Natural killer cell treated with Interleukin-12 subunit alpha and Interleukin-12 subunit beta and Interleukin-15 and Interleukin-18, amount 100 ng/mL, for 72 hours (primary cell): Measurements from ENCODE around the gene MAP3K20. TPM values are rescaled to one million over a fixed set of nuclear protein-coding genes. Genes with fewer than 3 reads are reported as not detected.
A peak's percentile ranks its signal among the peaks of the same experiment; 100 is the strongest.

Source experiments
- ATAC-seq, 2 donors: fragments of 150-1000 bp; cut with Tn5 transposase in 1 of 2; sonication (Bioruptor Pico), chemical (Tn5 transposase) in 1 of 2; 2 replicates each; pipeline ENCODE4 v1.10.0; 2021
- DNase-seq: peaks from one replicate; pipeline ENCODE4 v3.0.0; 2022; ENCODE audit warnings: low spot score
- H3K27ac Mint-ChIP-seq, 2 donors: 1 replicate in 1 of 2; 2 replicates in 1 of 2; pipeline ENCODE4 v1.8.0; 2022; ENCODE audit warnings: mixed read lengths in 2 of 2, mild to moderate bottlenecking in 1 of 2, moderate library complexity in 1 of 2
- H3K27me3 Mint-ChIP-seq, 2 donors: 1 replicate in 1 of 2; 2 replicates in 1 of 2; pipeline ENCODE4 v1.8.0; 2022; ENCODE audit warnings: mixed read lengths in 2 of 2
- H3K36me3 Mint-ChIP-seq: one replicate; pipeline ENCODE4 v1.8.0; 2022; ENCODE audit warnings: mixed read lengths
- H3K4me1 Mint-ChIP-seq, 2 donors: 1 replicate in 1 of 2; 2 replicates in 1 of 2; pipeline ENCODE4 v1.8.0; 2022; ENCODE audit warnings: low read depth in 2 of 2, mixed read lengths in 2 of 2, mild to moderate bottlenecking in 1 of 2
- H3K4me3 Mint-ChIP-seq: one replicate; pipeline ENCODE4 v1.8.0; 2022; ENCODE audit warnings: mixed read lengths
- H3K9me3 Mint-ChIP-seq: 2 replicates; pipeline ENCODE4 v1.8.0; 2022; ENCODE audit warnings: mixed read lengths
- total RNA-seq, 2 donors: library from RNA; stranded (reverse); gene quantifications; one replicate each; pipeline ENCODE4 v1.2.3, GENCODE V29; 2022

MAP3K20 gene
- total RNA-seq, 2 donors from 2014 or later: 30.1 to 76.8 TPM

- Mint-ChIP-seq H3K27ac (no peak overlapping the region), H3K9me3 (no peaks in the 10 kb centered on the region), H3K36me3 (peaks cover 15% of the 10 kb centered on the region), H3K27me3 (peaks cover 0 to 3% of the 10 kb centered on the region in 2 donors), H3K4me3 (no peak overlapping the region), H3K4me1 (peaks cover 6 to 8% of the 10 kb centered on the region in 2 donors)
- no peak for DNase-seq
- ATAC-seq: no peak
These were observed 99.6 kb downstream of the MAP3K20 start for GRCh38 chr2:173175222-173175621.

- no peaks in the 10 kb centered on the region for H3K9me3 Mint-ChIP-seq
- peaks cover 0 to 3% of the 10 kb centered on the region in 2 donors for H3K27me3 Mint-ChIP-seq
- H3K36me3 Mint-ChIP-seq: no peaks in the 10 kb centered on the region
- no peak overlapping the region for H3K4me3 Mint-ChIP-seq
- ATAC-seq (no peak), DNase-seq (no peak)
- no peak overlapping the region for H3K27ac Mint-ChIP-seq
- H3K4me1 Mint-ChIP-seq: no peaks in the 10 kb centered on the region
These were observed 106.3 kb downstream of the MAP3K20 start for GRCh38 chr2:173181982-173182381.

- Mint-ChIP-seq H3K4me3 (no peak overlapping the region), H3K36me3 (peaks cover 4% of the 10 kb centered on the region), H3K27ac (no peak overlapping the region), H3K9me3 (no peaks in the 10 kb centered on the region), H3K27me3 (no peaks in the 10 kb centered on the region), H3K4me1 (peaks cover 6 to 8% of the 10 kb centered on the region in 2 donors)
- DNase-seq (no peak), ATAC-seq (no peak)
These were observed 108.7 kb downstream of the MAP3K20 start for GRCh38 chr2:173184031-173185004.

- Mint-ChIP-seq H3K9me3 (no peaks in the 10 kb centered on the region), H3K4me1 (peaks cover 6 to 14% of the 10 kb centered on the region in 2 donors), H3K27me3 (no peaks in the 10 kb centered on the region), H3K4me3 (no peak overlapping the region), H3K36me3 (peaks cover 11% of the 10 kb centered on the region), H3K27ac (no peak overlapping the region)
- ATAC-seq (no peak), DNase-seq (no peak)
These were observed 109.8 kb downstream of the MAP3K20 start for GRCh38 chr2:173185437-173185836.

GRCh38 chr2:173187941-173188788 is 112.5 kb downstream of the MAP3K20 start:
- peak overlapping the region in 1 of 2 donors; percentile 84 for H3K27ac Mint-ChIP-seq
- H3K4me3 Mint-ChIP-seq: no peak overlapping the region
- H3K9me3 Mint-ChIP-seq: no peaks in the 10 kb centered on the region
- DNase-seq (no peak), ATAC-seq (no peak)
- no peaks in the 10 kb centered on the region for H3K27me3 Mint-ChIP-seq
- H3K36me3 Mint-ChIP-seq: peaks cover 15% of the 10 kb centered on the region
- peaks cover 6 to 17% of the 10 kb centered on the region in 2 donors for H3K4me1 Mint-ChIP-seq

- Mint-ChIP-seq H3K4me1 (peaks cover 6 to 19% of the 10 kb centered on the region in 2 donors), H3K9me3 (no peaks in the 10 kb centered on the region), H3K4me3 (no peak overlapping the region), H3K27me3 (no peaks in the 10 kb centered on the region), H3K36me3 (peaks cover 15% of the 10 kb centered on the region), H3K27ac (no peak overlapping the region)
- no peak for ATAC-seq
- no peak for DNase-seq
These were observed 116.0 kb downstream of the MAP3K20 start for GRCh38 chr2:173191601-173192000.

- H3K27ac Mint-ChIP-seq: no peak overlapping the region
- no peaks in the 10 kb centered on the region for H3K9me3 Mint-ChIP-seq
- no peak overlapping the region for H3K4me3 Mint-ChIP-seq
- DNase-seq: no peak
- peaks cover 6 to 19% of the 10 kb centered on the region in 2 donors for H3K4me1 Mint-ChIP-seq
- no peaks in the 10 kb centered on the region for H3K27me3 Mint-ChIP-seq
- peaks cover 15% of the 10 kb centered on the region for H3K36me3 Mint-ChIP-seq
- ATAC-seq: no peak
These were observed 116.4 kb downstream of the MAP3K20 start for GRCh38 chr2:173192071-173192470.

- no peak overlapping the region for H3K4me3 Mint-ChIP-seq
- ATAC-seq (no peak), DNase-seq (no peak)
These were observed 118.3 kb downstream of the MAP3K20 start for GRCh38 chr2:173193925-173194324.

GRCh38 chr2:173195100-173195499 is 119.5 kb downstream of the MAP3K20 start:
- no peak for ATAC-seq
- no peaks in the 10 kb centered on the region for H3K9me3 Mint-ChIP-seq
- peaks cover 5% of the 10 kb centered on the region for H3K36me3 Mint-ChIP-seq
- H3K4me3 Mint-ChIP-seq: no peak overlapping the region
- H3K27ac Mint-ChIP-seq: no peak overlapping the region
- no peaks in the 10 kb centered on the region for H3K27me3 Mint-ChIP-seq
- DNase-seq: no peak
- peaks cover 0 to 5% of the 10 kb centered on the region in 2 donors for H3K4me1 Mint-ChIP-seq

More at GRCh38 chr2:173193925-173194324, 118.3 kb downstream of the MAP3K20 start:
- Mint-ChIP-seq H3K9me3 (no peaks in the 10 kb centered on the region), H3K36me3 (peaks cover 11% of the 10 kb centered on the region), H3K4me1 (peaks cover 0 to 11% of the 10 kb centered on the region in 2 donors), H3K27me3 (no peaks in the 10 kb centered on the region), H3K27ac (no peak overlapping the region)

- Mint-ChIP-seq H3K9me3 (no peaks in the 10 kb centered on the region), H3K27me3 (no peaks in the 10 kb centered on the region), H3K4me3 (no peak overlapping the region), H3K27ac (no peak overlapping the region), H3K4me1 (peaks cover 0 to 5% of the 10 kb centered on the region in 2 donors), H3K36me3 (peaks cover 4% of the 10 kb centered on the region)
- no peak for ATAC-seq
- no peak for DNase-seq
These were observed 120.4 kb downstream of the MAP3K20 start for GRCh38 chr2:173196080-173196479.

- ATAC-seq: no peak
- no peaks in the 10 kb centered on the region for H3K27me3 Mint-ChIP-seq
- peaks cover 0 to 4% of the 10 kb centered on the region in 2 donors for H3K4me1 Mint-ChIP-seq
These were observed 121.0 kb downstream of the MAP3K20 start for GRCh38 chr2:173196638-173197037.

GRCh38 chr2:173198327-173198726 is 122.7 kb downstream of the MAP3K20 start:
- ATAC-seq (no peak), DNase-seq (no peak)
- H3K27ac Mint-ChIP-seq: no peak overlapping the region
- no peaks in the 10 kb centered on the region for H3K27me3 Mint-ChIP-seq
- peaks cover 0 to 2% of the 10 kb centered on the region in 2 donors for H3K4me1 Mint-ChIP-seq
- no peaks in the 10 kb centered on the region for H3K9me3 Mint-ChIP-seq
- no peak overlapping the region for H3K4me3 Mint-ChIP-seq
- H3K36me3 Mint-ChIP-seq: no peaks in the 10 kb centered on the region

More at GRCh38 chr2:173196638-173197037, 121.0 kb downstream of the MAP3K20 start:
- no peak for DNase-seq
- Mint-ChIP-seq H3K4me3 (no peak overlapping the region), H3K9me3 (no peaks in the 10 kb centered on the region), H3K27ac (no peak overlapping the region), H3K36me3 (no peaks in the 10 kb centered on the region)

- ATAC-seq: no peak
These were observed 123.6 kb downstream of the MAP3K20 start for GRCh38 chr2:173199294-173199693.

More at GRCh38 chr2:173199294-173199693, 123.6 kb downstream of the MAP3K20 start:
- Mint-ChIP-seq H3K27me3 (no peaks in the 10 kb centered on the region), H3K36me3 (no peaks in the 10 kb centered on the region), H3K9me3 (no peaks in the 10 kb centered on the region), H3K4me3 (no peak overlapping the region), H3K4me1 (peaks cover 0 to 2% of the 10 kb centered on the region in 2 donors), H3K27ac (no peak overlapping the region)
- no peak for DNase-seq
